Naive thymus-derived CD8-positive, alpha-beta T cell (primary cell): ENCODE measurements around the gene AAK1. TPM values are rescaled to one million over a fixed set of nuclear protein-coding genes. Genes with fewer than 3 reads are reported as not detected.

ENCODE experiments used
- ATAC-seq, 2 donors: fragments of 150-1000 bp; cut with Tn5 transposase in 1 of 2; sonication (Bioruptor Pico), chemical (Tn5 transposase) in 1 of 2; 1 replicate in 1 of 2; 2 replicates in 1 of 2; pipeline ENCODE4 v1.10.0; 2021; ENCODE audit warnings: mild to moderate bottlenecking in 2 of 2, moderate library complexity in 2 of 2
- POLR2A ChIA-PET: fragments of 350-600 bp; sonication (Branson Sonifier 250); formaldehyde crosslinking; loops from one replicate; lab custom pipeline; 2021; ENCODE audit warnings: antibody characterized with exemption; lab: Charles Lee
- DNase-seq, 10 donors: peaks; one replicate each; pipeline versions ENCODE4 v3.0.0 to v3.0.0-alpha.2; 2020 to 2022
- H3K27ac Mint-ChIP-seq, 10 donors: one replicate each; pipeline ENCODE4 v1.8.0; 2020 to 2022; ENCODE audit warnings: mild to moderate bottlenecking in 10 of 10, mixed read lengths in 10 of 10, moderate library complexity in 4 of 10, inconsistent platforms in 1 of 10
- H3K27me3 Mint-ChIP-seq, 5 donors: one replicate each; pipeline ENCODE4 v1.8.0; 2021 to 2022; ENCODE audit warnings: mixed read lengths in 5 of 5
- H3K36me3 Mint-ChIP-seq, 3 donors: one replicate each; pipeline ENCODE4 v1.8.0; 2020 to 2022; ENCODE audit warnings: mixed read lengths in 3 of 3, mild to moderate bottlenecking in 2 of 3, inconsistent platforms in 1 of 3
- H3K4me1 Mint-ChIP-seq, 4 donors: one replicate each; pipeline ENCODE4 v1.8.0; 2021 to 2022; ENCODE audit warnings: mixed read lengths in 4 of 4
- H3K4me3 Mint-ChIP-seq, 10 donors: one replicate each; pipeline ENCODE4 v1.8.0; 2020 to 2022; ENCODE audit warnings: mild to moderate bottlenecking in 10 of 10, mixed read lengths in 10 of 10, moderate library complexity in 6 of 10, inconsistent platforms in 1 of 10
- H3K9me3 Mint-ChIP-seq, 9 donors: one replicate each; pipeline ENCODE4 v1.8.0; 2020 to 2022; ENCODE audit warnings: mixed read lengths in 9 of 9, mild to moderate bottlenecking in 3 of 9, inconsistent platforms in 1 of 9, moderate library complexity in 1 of 9
- polyA plus RNA-seq, 3 donors: library from polyadenylated mRNA; unstranded; fragments of 300-500 nt; fragmentation: Illumina TruSeq; gene quantifications; one replicate each; pipeline ENCODE4 v1.2.3, GENCODE V29; 2021
- total RNA-seq, 8 experiments: library from RNA in 2 of 8; stranded (reverse) in 2 of 8; gene quantifications; one replicate each; pipeline ENCODE4 v1.2.3 and lab custom pipeline; 2021 to 2026

AAK1 gene
- total and polyA plus RNA-seq, 5 experiments from 2014 or later, result 59.8 to 222 (median 106) TPM

GRCh38 chr2:69638630-69639029 is 4.9 kb downstream of the AAK1 start:
- ATAC-seq, result no peak
- Mint-ChIP-seq H3K36me3 (peaks cover 9 to 57% (median 16%) of the 10 kb centered on the region in 3 donors), H3K4me1 (peaks cover 44 to 79% (median 69%) of the 10 kb centered on the region in 4 donors), H3K27me3 (no peaks in the 10 kb centered on the region), H3K27ac (peak overlapping the region; percentile 4 to 98 (median 90)), H3K9me3 (no peaks in the 10 kb centered on the region), H3K4me3 (peak overlapping the region; percentile 58 to 99 (median 82))
- POLR2A ChIA-PET, result interaction anchor here (0.8 to 1.7 kb wide), 6 partner anchors 9 to 70 kb away, joined by 3 to 6 read pairs (median 4); no protein-coding TSS in a partner anchor
- DNase-seq, result no peak

GRCh38 chr2:69637923-69638322 is 5.6 kb downstream of the AAK1 start:
- DNase-seq, result no peak
- Mint-ChIP-seq H3K27ac (peak overlapping the region; percentile 43 to 98 (median 90)), H3K36me3 (peaks cover 9 to 64% (median 16%) of the 10 kb centered on the region in 3 donors), H3K4me3 (peak overlapping the region; percentile 58 to 99 (median 82)), H3K4me1 (peaks cover 44 to 84% (median 76%) of the 10 kb centered on the region in 4 donors), H3K27me3 (no peaks in the 10 kb centered on the region), H3K9me3 (no peaks in the 10 kb centered on the region)
- POLR2A ChIA-PET, result interaction anchor here (1.5 to 1.6 kb wide), 2 partner anchors 11 to 14 kb away, joined by 5 read pairs; no protein-coding TSS in a partner anchor
- no peak for ATAC-seq

- Mint-ChIP-seq H3K9me3 (no peaks in the 10 kb centered on the region), H3K4me1 (peaks cover 52 to 88% (median 79%) of the 10 kb centered on the region in 4 donors), H3K27me3 (no peaks in the 10 kb centered on the region), H3K4me3 (peak overlapping the region in 2 of 10 donors; percentile 76 to 98), H3K27ac (peak overlapping the region in 3 of 10 donors; percentile 58 to 94 (median 90)), H3K36me3 (peaks cover 4 to 75% (median 23%) of the 10 kb centered on the region in 3 donors)
- POLR2A ChIA-PET, result interaction anchor here (0.6 to 1.6 kb wide), 4 partner anchors 10 to 82 kb away, joined by 3 to 7 read pairs (median 4); no protein-coding TSS in a partner anchor
- ATAC-seq (no peak), DNase-seq (no peak)
Measured at GRCh38 chr2:69636395-69636794, 7.1 kb downstream of the AAK1 start.

GRCh38 chr2:69635432-69635831 is 8.1 kb downstream of the AAK1 start:
- Mint-ChIP-seq H3K9me3 (no peaks in the 10 kb centered on the region), H3K4me3 (peak overlapping the region in 8 of 10 donors; percentile 3 to 67 (median 44)), H3K27me3 (no peaks in the 10 kb centered on the region), H3K27ac (peak overlapping the region in 8 of 10 donors; percentile 18 to 79 (median 66)), H3K4me1 (peaks cover 52 to 88% (median 77%) of the 10 kb centered on the region in 4 donors), H3K36me3 (peaks cover 0 to 74% (median 20%) of the 10 kb centered on the region in 3 donors)
- POLR2A ChIA-PET, result no interaction called here
- DNase-seq (no peak), ATAC-seq (no peak)

- H3K4me1 Mint-ChIP-seq, result peaks cover 45 to 79% (median 67%) of the 10 kb centered on the region in 4 donors
- peaks cover 0 to 65% (median 20%) of the 10 kb centered on the region in 3 donors for H3K36me3 Mint-ChIP-seq
- H3K4me3 Mint-ChIP-seq, result peak overlapping the region in 6 of 10 donors; percentile 2 to 53 (median 36)
Measured at GRCh38 chr2:69634196-69634821, 9.2 kb downstream of the AAK1 start.

GRCh38 chr2:69631402-69631801 is 12.1 kb downstream of the AAK1 start:
- peak overlapping the region in 9 of 10 donors; percentile 43 to 92 (median 85) for H3K27ac Mint-ChIP-seq
- H3K9me3 Mint-ChIP-seq, result no peaks in the 10 kb centered on the region
- H3K27me3 Mint-ChIP-seq, result no peaks in the 10 kb centered on the region
- DNase-seq (no peak), ATAC-seq (no peak)
- peak overlapping the region in 7 of 10 donors; percentile 27 to 65 (median 57) for H3K4me3 Mint-ChIP-seq
- H3K4me1 Mint-ChIP-seq, result peaks cover 28 to 51% (median 41%) of the 10 kb centered on the region in 4 donors
- peaks cover 0 to 40% (median 10%) of the 10 kb centered on the region in 3 donors for H3K36me3 Mint-ChIP-seq
- POLR2A ChIA-PET, result interaction anchor here (1.2 to 1.5 kb wide), 2 partner anchors 9 to 13 kb away, joined by 3 to 4 read pairs; no protein-coding TSS in a partner anchor

More at GRCh38 chr2:69634196-69634821, 9.2 kb downstream of the AAK1 start:
- peak; percentile 37 to 42 for ATAC-seq
- Mint-ChIP-seq H3K27ac (peak overlapping the region; percentile 31 to 82 (median 62)), H3K9me3 (no peaks in the 10 kb centered on the region), H3K27me3 (no peaks in the 10 kb centered on the region)
- POLR2A ChIA-PET, result no interaction called here
- no peak for DNase-seq

- peaks cover 0 to 35% (median 8%) of the 10 kb centered on the region in 3 donors for H3K36me3 Mint-ChIP-seq
- peaks cover 22 to 43% (median 32%) of the 10 kb centered on the region in 4 donors for H3K4me1 Mint-ChIP-seq
- DNase-seq, result no peak
- no peaks in the 10 kb centered on the region for H3K9me3 Mint-ChIP-seq
- ATAC-seq, result no peak
- peak overlapping the region in 8 of 10 donors; percentile 43 to 90 (median 84) for H3K27ac Mint-ChIP-seq
- no peaks in the 10 kb centered on the region for H3K27me3 Mint-ChIP-seq
- peak overlapping the region in 9 of 10 donors; percentile 21 to 65 (median 46) for H3K4me3 Mint-ChIP-seq
- POLR2A ChIA-PET, result interaction anchor here (3.1 kb wide), 1 partner anchor 14 kb away, joined by 14 read pairs; the partner anchor contains the start of gene AAK1
Measured at GRCh38 chr2:69629921-69630608, 13.5 kb downstream of the AAK1 start.

- H3K4me1 Mint-ChIP-seq, result peaks cover 12 to 35% (median 23%) of the 10 kb centered on the region in 4 donors
- H3K4me3 Mint-ChIP-seq, result no peak overlapping the region
- POLR2A ChIA-PET, result interaction anchor here (0.9 to 3.1 kb wide), 5 partner anchors 10 to 16 kb away, joined by 3 to 14 read pairs (median 3); partner anchors contain the start of gene AAK1
- H3K27me3 Mint-ChIP-seq, result no peaks in the 10 kb centered on the region
- peak overlapping the region in 1 of 10 donors; percentile 69 for H3K27ac Mint-ChIP-seq
- ATAC-seq (peak; percentile 56 to 71), DNase-seq (peak in 1 of 10 donors; percentile 33)
- H3K36me3 Mint-ChIP-seq, result peaks cover 0 to 23% (median 8%) of the 10 kb centered on the region in 3 donors
- H3K9me3 Mint-ChIP-seq, result no peaks in the 10 kb centered on the region
Measured at GRCh38 chr2:69628325-69629021, 15.1 kb downstream of the AAK1 start.

GRCh38 chr2:69625078-69625795 is 18.3 kb downstream of the AAK1 start:
- no peaks in the 10 kb centered on the region for H3K27me3 Mint-ChIP-seq
- peaks cover 0 to 2% (median 0%) of the 10 kb centered on the region in 3 donors for H3K36me3 Mint-ChIP-seq
- ATAC-seq, result peak; percentile 22 to 39
- H3K4me1 Mint-ChIP-seq, result peaks cover under 1 to 19% (median 17%) of the 10 kb centered on the region in 4 donors
- no peak for DNase-seq
- H3K4me3 Mint-ChIP-seq, result no peak overlapping the region
- no peak overlapping the region for H3K27ac Mint-ChIP-seq
- no peaks in the 10 kb centered on the region for H3K9me3 Mint-ChIP-seq
- POLR2A ChIA-PET, result interaction anchor here (0.9 to 1.3 kb wide), 2 partner anchors 16 to 18 kb away, joined by 3 to 6 read pairs; partner anchors contain the start of gene AAK1

- Mint-ChIP-seq H3K9me3 (no peaks in the 10 kb centered on the region), H3K4me3 (no peak overlapping the region), H3K36me3 (peaks cover 0 to 2% (median 0%) of the 10 kb centered on the region in 3 donors), H3K27ac (no peak overlapping the region), H3K27me3 (no peaks in the 10 kb centered on the region), H3K4me1 (peaks cover 0 to 19% (median 17%) of the 10 kb centered on the region in 4 donors)
- POLR2A ChIA-PET, result interaction anchor here (0.9 kb wide), 1 partner anchor 17 kb away, joined by 6 read pairs; no protein-coding TSS in a partner anchor
- no peak for ATAC-seq
- no peak for DNase-seq
Measured at GRCh38 chr2:69624611-69625010, 18.9 kb downstream of the AAK1 start.

- H3K4me1 Mint-ChIP-seq, result peaks cover 0 to 19% (median 17%) of the 10 kb centered on the region in 4 donors
- no peak for ATAC-seq
- POLR2A ChIA-PET, result interaction anchor here (1.5 to 6.9 kb wide), 2 partner anchors 14 to 21 kb away, joined by 5 to 39 read pairs; partner anchors contain the start of gene AAK1
- H3K4me3 Mint-ChIP-seq, result peak overlapping the region in 7 of 10 donors; percentile 69 to 83 (median 81)
- peaks cover 0 to 2% (median 0%) of the 10 kb centered on the region in 3 donors for H3K36me3 Mint-ChIP-seq
- H3K27ac Mint-ChIP-seq, result peak overlapping the region in 7 of 10 donors; percentile 46 to 92 (median 88)
- DNase-seq, result no peak
- H3K9me3 Mint-ChIP-seq, result no peaks in the 10 kb centered on the region
- H3K27me3 Mint-ChIP-seq, result no peaks in the 10 kb centered on the region
Measured at GRCh38 chr2:69624131-69624530, 19.4 kb downstream of the AAK1 start.
